ENCODE results near the gene RAD51B.

DNA sequence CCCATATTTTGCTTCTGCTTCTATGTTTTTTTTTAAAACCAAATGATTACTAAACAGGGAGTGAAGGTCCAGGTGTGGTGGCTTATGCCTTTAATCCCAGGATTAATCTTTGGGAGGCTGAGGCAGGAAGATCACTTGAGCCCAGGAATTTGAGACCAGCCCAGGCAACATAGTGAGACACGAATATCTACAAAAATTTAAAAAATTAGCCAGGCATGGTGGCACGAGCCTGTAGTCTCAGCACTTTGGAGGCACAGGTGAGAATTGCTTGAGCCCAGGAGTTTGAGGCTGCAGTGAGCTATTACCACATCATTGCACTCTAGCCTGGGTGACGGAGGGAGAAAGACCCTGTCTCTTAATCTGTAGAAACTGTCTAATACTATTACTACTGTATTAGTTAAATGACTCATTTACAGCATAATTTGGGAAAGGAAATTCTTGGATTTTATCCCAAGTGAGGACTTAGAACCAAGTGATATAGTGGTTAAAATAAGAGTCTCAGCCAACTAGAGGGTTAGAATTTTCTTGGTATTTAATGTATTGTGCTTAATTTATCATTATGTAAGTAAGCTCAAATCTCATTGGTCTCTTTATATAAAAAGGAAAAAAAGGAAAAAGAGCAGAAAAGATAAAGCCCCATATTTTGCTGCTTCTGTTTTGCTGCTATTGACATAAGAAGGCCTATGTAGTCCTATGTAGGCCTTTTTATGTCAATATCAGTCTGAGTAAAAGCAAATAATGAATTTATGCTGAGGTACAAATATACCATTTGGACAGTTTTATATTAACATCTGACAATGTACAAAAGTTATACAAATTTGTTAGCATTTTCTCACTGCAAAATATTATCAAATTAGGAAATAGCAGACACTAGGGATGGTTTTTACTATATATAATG, 163.4 kb downstream of the RAD51B start:
- TF ChIP-seq, protein P1, sequence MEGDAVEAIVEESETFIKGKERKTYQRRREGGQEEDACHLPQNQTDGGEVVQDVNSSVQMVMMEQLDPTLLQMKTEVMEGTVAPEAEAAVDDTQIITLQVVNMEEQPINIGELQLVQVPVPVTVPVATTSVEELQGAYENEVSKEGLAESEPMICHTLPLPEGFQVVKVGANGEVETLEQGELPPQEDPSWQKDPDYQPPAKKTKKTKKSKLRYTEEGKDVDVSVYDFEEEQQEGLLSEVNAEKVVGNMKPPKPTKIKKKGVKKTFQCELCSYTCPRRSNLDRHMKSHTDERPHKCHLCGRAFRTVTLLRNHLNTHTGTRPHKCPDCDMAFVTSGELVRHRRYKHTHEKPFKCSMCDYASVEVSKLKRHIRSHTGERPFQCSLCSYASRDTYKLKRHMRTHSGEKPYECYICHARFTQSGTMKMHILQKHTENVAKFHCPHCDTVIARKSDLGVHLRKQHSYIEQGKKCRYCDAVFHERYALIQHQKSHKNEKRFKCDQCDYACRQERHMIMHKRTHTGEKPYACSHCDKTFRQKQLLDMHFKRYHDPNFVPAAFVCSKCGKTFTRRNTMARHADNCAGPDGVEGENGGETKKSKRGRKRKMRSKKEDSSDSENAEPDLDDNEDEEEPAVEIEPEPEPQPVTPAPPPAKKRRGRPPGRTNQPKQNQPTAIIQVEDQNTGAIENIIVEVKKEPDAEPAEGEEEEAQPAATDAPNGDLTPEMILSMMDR (IDR thresholded peaks at IDR 0.05), result no peak
- TF ChIP-seq, protein P2, sequence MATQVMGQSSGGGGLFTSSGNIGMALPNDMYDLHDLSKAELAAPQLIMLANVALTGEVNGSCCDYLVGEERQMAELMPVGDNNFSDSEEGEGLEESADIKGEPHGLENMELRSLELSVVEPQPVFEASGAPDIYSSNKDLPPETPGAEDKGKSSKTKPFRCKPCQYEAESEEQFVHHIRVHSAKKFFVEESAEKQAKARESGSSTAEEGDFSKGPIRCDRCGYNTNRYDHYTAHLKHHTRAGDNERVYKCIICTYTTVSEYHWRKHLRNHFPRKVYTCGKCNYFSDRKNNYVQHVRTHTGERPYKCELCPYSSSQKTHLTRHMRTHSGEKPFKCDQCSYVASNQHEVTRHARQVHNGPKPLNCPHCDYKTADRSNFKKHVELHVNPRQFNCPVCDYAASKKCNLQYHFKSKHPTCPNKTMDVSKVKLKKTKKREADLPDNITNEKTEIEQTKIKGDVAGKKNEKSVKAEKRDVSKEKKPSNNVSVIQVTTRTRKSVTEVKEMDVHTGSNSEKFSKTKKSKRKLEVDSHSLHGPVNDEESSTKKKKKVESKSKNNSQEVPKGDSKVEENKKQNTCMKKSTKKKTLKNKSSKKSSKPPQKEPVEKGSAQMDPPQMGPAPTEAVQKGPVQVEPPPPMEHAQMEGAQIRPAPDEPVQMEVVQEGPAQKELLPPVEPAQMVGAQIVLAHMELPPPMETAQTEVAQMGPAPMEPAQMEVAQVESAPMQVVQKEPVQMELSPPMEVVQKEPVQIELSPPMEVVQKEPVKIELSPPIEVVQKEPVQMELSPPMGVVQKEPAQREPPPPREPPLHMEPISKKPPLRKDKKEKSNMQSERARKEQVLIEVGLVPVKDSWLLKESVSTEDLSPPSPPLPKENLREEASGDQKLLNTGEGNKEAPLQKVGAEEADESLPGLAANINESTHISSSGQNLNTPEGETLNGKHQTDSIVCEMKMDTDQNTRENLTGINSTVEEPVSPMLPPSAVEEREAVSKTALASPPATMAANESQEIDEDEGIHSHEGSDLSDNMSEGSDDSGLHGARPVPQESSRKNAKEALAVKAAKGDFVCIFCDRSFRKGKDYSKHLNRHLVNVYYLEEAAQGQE (IDR thresholded peaks at IDR 0.05; ENCODE audit: insufficient read depth in 1 of 2, low read depth in 2 of 2, low read length in 1 of 2), result no peak
- TF ChIP-seq POLR2AphosphoS5 (IDR thresholded peaks at IDR 0.05; ENCODE audit: low read depth, low read length) (no peak), TCF7L2 (IDR thresholded peaks at IDR 0.05; ENCODE audit: low read depth, low read length) (no peak)
